ENCODE measurements around the gene SLC25A44. TPM values are rescaled to one million over a fixed set of nuclear protein-coding genes. Genes with fewer than 3 reads are reported as not detected.

The SLC25A44 gene
- total RNA-seq, 1 donor from 2014 or later, result 20.4 TPM

GRCh38 chr1:156164125-156164831 lies 29.6 kb upstream of the SLC25A44 start:
- no peaks in the 10 kb centered on the region for H3K9me3 Mint-ChIP-seq (ENCODE audit: low read depth)
- peaks cover 2% of the 10 kb centered on the region for H3K36me3 Mint-ChIP-seq (ENCODE audit: insufficient read depth)
- TF ChIP-seq CTCF (IDR thresholded peaks at IDR 0.05; ENCODE audit: unreplicated experiment), result no peak
- peaks cover 19% of the 10 kb centered on the region for H3K27me3 Mint-ChIP-seq
- H3K4me3 Mint-ChIP-seq (ENCODE audit: low read depth), result no peak overlapping the region
- no peak overlapping the region for H3K27ac Mint-ChIP-seq
- DNase-seq (ENCODE audit: low spot score, unreplicated experiment), result no peak
- H3K4me1 Mint-ChIP-seq (ENCODE audit: low read depth), result peaks cover 6% of the 10 kb centered on the region

- Mint-ChIP-seq H3K27ac (no peak overlapping the region), H3K9me3 (ENCODE audit: low read depth) (no peaks in the 10 kb centered on the region), H3K4me3 (ENCODE audit: low read depth) (no peak overlapping the region), H3K27me3 (peaks cover 11% of the 10 kb centered on the region), H3K4me1 (ENCODE audit: low read depth) (peaks cover 6% of the 10 kb centered on the region), H3K36me3 (ENCODE audit: insufficient read depth) (peaks cover 2% of the 10 kb centered on the region)
- no peak for DNase-seq (ENCODE audit: low spot score, unreplicated experiment)
- no peak for TF ChIP-seq CTCF (IDR thresholded peaks at IDR 0.05; ENCODE audit: unreplicated experiment)
Measured at GRCh38 chr1:156165083-156165482, 28.8 kb upstream of the SLC25A44 start.

- H3K9me3 Mint-ChIP-seq (ENCODE audit: low read depth), result no peaks in the 10 kb centered on the region
- no peaks in the 10 kb centered on the region for H3K4me1 Mint-ChIP-seq (ENCODE audit: low read depth)
- no peak for TF ChIP-seq CTCF (IDR thresholded peaks at IDR 0.05; ENCODE audit: unreplicated experiment)
- no peak for DNase-seq (ENCODE audit: low spot score, unreplicated experiment)
- H3K27ac Mint-ChIP-seq, result no peak overlapping the region
- H3K27me3 Mint-ChIP-seq, result peaks cover 5% of the 10 kb centered on the region
- peaks cover 2% of the 10 kb centered on the region for H3K36me3 Mint-ChIP-seq (ENCODE audit: insufficient read depth)
- H3K4me3 Mint-ChIP-seq (ENCODE audit: low read depth), result no peak overlapping the region
Measured at GRCh38 chr1:156167536-156167935, 26.4 kb upstream of the SLC25A44 start.

- Mint-ChIP-seq H3K27me3 (peaks cover 18% of the 10 kb centered on the region), H3K27ac (no peak overlapping the region), H3K36me3 (ENCODE audit: insufficient read depth) (no peaks in the 10 kb centered on the region), H3K9me3 (ENCODE audit: low read depth) (no peaks in the 10 kb centered on the region), H3K4me1 (ENCODE audit: low read depth) (peaks cover 10% of the 10 kb centered on the region), H3K4me3 (ENCODE audit: low read depth) (no peak overlapping the region)
- TF ChIP-seq CTCF (IDR thresholded peaks at IDR 0.05; ENCODE audit: unreplicated experiment), result no peak
- no peak for DNase-seq (ENCODE audit: low spot score, unreplicated experiment)
Measured at GRCh38 chr1:156172696-156173470, 21.0 kb upstream of the SLC25A44 start.

- Mint-ChIP-seq H3K4me1 (ENCODE audit: low read depth) (peaks cover 28% of the 10 kb centered on the region), H3K27me3 (peaks cover 15% of the 10 kb centered on the region), H3K9me3 (ENCODE audit: low read depth) (no peaks in the 10 kb centered on the region), H3K4me3 (ENCODE audit: low read depth) (no peak overlapping the region), H3K27ac (no peak overlapping the region), H3K36me3 (ENCODE audit: insufficient read depth) (no peaks in the 10 kb centered on the region)
- no peak for TF ChIP-seq CTCF (IDR thresholded peaks at IDR 0.05; ENCODE audit: unreplicated experiment)
- no peak for DNase-seq (ENCODE audit: low spot score, unreplicated experiment)
Measured at GRCh38 chr1:156176610-156177210, 17.2 kb upstream of the SLC25A44 start.

Measured in progenitor cell of endocrine pancreas (in vitro differentiated cells).